Measurements from ENCODE around the gene DIPK1A. TPM values are rescaled to one million over a fixed set of nuclear protein-coding genes. Genes with fewer than 3 reads are reported as not detected.
A peak's percentile ranks its signal among the peaks of the same experiment; 100 is the strongest.

Gene DIPK1A
- total RNA-seq, 1 experiment from 2014 or later = 2.3 TPM

DNA sequence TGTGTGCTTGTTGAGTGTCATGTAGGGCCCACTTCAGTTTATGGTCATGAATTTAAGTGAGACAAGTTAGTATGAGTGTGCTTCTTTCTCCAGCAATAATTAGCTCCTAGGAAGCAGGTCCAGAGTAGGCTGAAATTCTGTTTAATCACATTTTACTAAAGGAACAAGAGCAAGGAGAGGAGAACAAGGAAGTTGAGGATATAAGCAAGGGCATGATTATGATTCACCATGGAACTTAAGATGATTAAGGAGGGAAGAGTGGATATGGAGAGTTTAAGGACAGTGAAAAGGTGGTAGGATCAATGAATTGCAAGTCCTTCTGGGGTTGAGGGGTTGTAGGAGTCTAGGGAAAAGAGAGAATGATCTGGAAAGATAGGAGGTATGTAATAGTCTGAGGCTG, 3.1 kb upstream of the DIPK1A start:
- H3K27me3 Mint-ChIP-seq (ENCODE audit: insufficient read depth, unreplicated experiment) = no peaks in the 10 kb centered on the region
- TF ChIP-seq CTCF (IDR thresholded peaks at IDR 0.05; ENCODE audit: insufficient read depth in 1 of 2, low read depth in 1 of 2, low read length in 1 of 2, severe bottlenecking in 1 of 2, unreplicated experiment in 1 of 2) = no peak
- ChIA-PET POLR2A (no interaction called here), CTCF (no interaction called here)
- H3K9me3 Mint-ChIP-seq (ENCODE audit: unreplicated experiment) = no peaks in the 10 kb centered on the region
- no peak for DNase-seq
- BruUV-seq (replicated peaks) = no TSS peak
- H3K4me1 Mint-ChIP-seq (ENCODE audit: low read depth, unreplicated experiment) = peaks cover 8% of the 10 kb centered on the region
- Histone ChIP-seq H3K4me3 (ENCODE audit: low read depth, low read length) (no peak overlapping the region), H3K36me3 (ENCODE audit: control insufficient read depth, insufficient read depth, low read length) (no peaks in the 10 kb centered on the region), H3K4me1 (peaks cover 14% of the 10 kb centered on the region), H3K9me3 (no peaks in the 10 kb centered on the region), H3K27me3 (replicated peaks; ENCODE audit: control insufficient read depth, insufficient read depth, low read length) (no peaks in the 10 kb centered on the region)
- peaks cover 7% of the 10 kb centered on the region for H3K36me3 Mint-ChIP-seq (ENCODE audit: insufficient read depth, unreplicated experiment)
- H3K4me3 Mint-ChIP-seq (ENCODE audit: unreplicated experiment) = no peak overlapping the region
- intact Hi-C loops (cut with micrococcal nuclease; ENCODE audit: unreplicated experiment) = no loop called here
- H3K27ac Mint-ChIP-seq (ENCODE audit: unreplicated experiment) = no peak overlapping the region

DNA sequence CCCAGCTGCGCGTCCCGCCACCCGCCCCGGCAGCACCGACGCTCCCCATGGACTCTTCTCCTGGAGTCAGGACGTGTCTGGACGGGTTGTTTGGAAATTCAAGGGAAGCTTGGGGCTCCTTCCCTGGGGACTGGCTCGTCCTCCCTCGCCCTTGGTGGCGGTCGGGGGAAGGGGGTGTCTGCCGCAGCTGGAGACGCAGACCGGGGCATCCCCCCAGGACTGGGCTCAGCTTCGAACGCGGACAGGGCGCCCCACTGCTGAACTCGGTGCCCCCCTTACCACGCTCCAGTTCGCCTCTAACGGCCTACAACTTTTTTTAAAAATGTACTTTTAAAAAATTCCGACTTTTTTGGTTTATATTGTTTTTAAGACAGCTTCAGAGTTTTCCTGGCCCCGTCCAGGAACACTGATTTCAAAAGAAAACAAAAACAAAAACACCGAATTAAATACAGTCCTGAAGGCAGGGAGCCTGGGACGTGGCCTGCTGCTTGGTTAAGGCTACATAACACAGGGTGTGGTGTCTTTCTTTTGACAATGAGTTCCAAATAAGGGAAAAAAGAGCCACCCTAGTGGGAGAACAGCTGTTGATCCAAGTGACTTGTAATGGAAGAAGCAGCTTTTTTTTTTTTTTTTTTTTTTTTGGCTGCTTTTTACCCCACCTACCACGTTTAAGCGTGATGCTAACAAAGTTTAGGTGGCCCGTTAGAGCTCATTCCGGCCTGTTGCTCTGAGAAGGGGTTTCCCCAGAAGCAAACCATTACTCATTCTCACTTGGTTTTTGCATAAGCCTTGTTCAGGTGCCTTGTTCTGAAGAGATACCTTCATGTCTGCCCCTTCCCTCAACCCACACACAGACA, 862 bp upstream of the DIPK1A start:
- CTCF ChIA-PET = interaction anchor here (0.7 to 2.5 kb wide), 5 partner anchors 11 to 103 kb away, joined by 4 to 14 read pairs (median 5); no protein-coding TSS in a partner anchor
- intact Hi-C loops (cut with micrococcal nuclease; ENCODE audit: unreplicated experiment) = loop anchor here (1.0 kb wide), 1 partner anchor 29 kb away; no protein-coding TSS in a partner anchor
- Histone ChIP-seq H3K9me3 (no peaks in the 10 kb centered on the region), H3K4me3 (ENCODE audit: low read depth, low read length) (peak overlapping the region; percentile 78), H3K27me3 (replicated peaks; ENCODE audit: control insufficient read depth, insufficient read depth, low read length) (no peaks in the 10 kb centered on the region), H3K36me3 (ENCODE audit: control insufficient read depth, insufficient read depth, low read length) (no peaks in the 10 kb centered on the region), H3K4me1 (peaks cover 25% of the 10 kb centered on the region)
- Mint-ChIP-seq H3K27me3 (ENCODE audit: insufficient read depth, unreplicated experiment) (no peaks in the 10 kb centered on the region), H3K4me3 (ENCODE audit: unreplicated experiment) (peak overlapping the region; percentile 71), H3K36me3 (ENCODE audit: insufficient read depth, unreplicated experiment) (peaks cover 7% of the 10 kb centered on the region), H3K9me3 (ENCODE audit: unreplicated experiment) (no peaks in the 10 kb centered on the region), H3K27ac (ENCODE audit: unreplicated experiment) (no peak overlapping the region), H3K4me1 (ENCODE audit: low read depth, unreplicated experiment) (peaks cover 12% of the 10 kb centered on the region)
- POLR2A ChIA-PET = interaction anchor here (0.5 kb wide), 1 partner anchor 885 kb away, joined by 4 read pairs; no protein-coding TSS in a partner anchor
- DNase-seq = peak in 1 of 2 experiments; percentile 7
- BruUV-seq (replicated peaks) = no TSS peak
- no peak for TF ChIP-seq CTCF (IDR thresholded peaks at IDR 0.05; ENCODE audit: insufficient read depth in 1 of 2, low read depth in 1 of 2, low read length in 1 of 2, severe bottlenecking in 1 of 2, unreplicated experiment in 1 of 2)

GRCh38 chr1:92960395-92961130, 699 bp downstream of the DIPK1A start:
- Mint-ChIP-seq H3K9me3 (ENCODE audit: unreplicated experiment) (no peaks in the 10 kb centered on the region), H3K4me3 (ENCODE audit: unreplicated experiment) (peak overlapping the region; percentile 81), H3K27ac (ENCODE audit: unreplicated experiment) (peak overlapping the region; percentile 78), H3K36me3 (ENCODE audit: insufficient read depth, unreplicated experiment) (peaks cover 7% of the 10 kb centered on the region), H3K27me3 (ENCODE audit: insufficient read depth, unreplicated experiment) (no peaks in the 10 kb centered on the region), H3K4me1 (ENCODE audit: low read depth, unreplicated experiment) (peaks cover 18% of the 10 kb centered on the region)
- H3K9me3 ChIP-seq = no peaks in the 10 kb centered on the region
- ChIA-PET POLR2A (interaction anchor here (0.5 kb wide), 1 partner anchor 116 kb away, joined by 5 read pairs; no protein-coding TSS in a partner anchor), CTCF (interaction anchor here (0.6 to 2.5 kb wide), 6 partner anchors 11 to 104 kb away, joined by 3 to 14 read pairs (median 3); no protein-coding TSS in a partner anchor)
- H3K4me3 ChIP-seq (ENCODE audit: low read depth, low read length) = peak overlapping the region; percentile 78
- TF ChIP-seq CTCF (IDR thresholded peaks at IDR 0.05; ENCODE audit: insufficient read depth in 1 of 2, low read depth in 1 of 2, low read length in 1 of 2, severe bottlenecking in 1 of 2, unreplicated experiment in 1 of 2) = peak; percentile 58 to 64
- intact Hi-C loops (cut with micrococcal nuclease; ENCODE audit: unreplicated experiment) = loop anchor here (1.0 kb wide), 3 partner anchors 27 to 101 kb away; no protein-coding TSS in a partner anchor
- BruUV-seq (replicated peaks) = TSS peak; percentile 34
- no peaks in the 10 kb centered on the region for H3K27me3 ChIP-seq (replicated peaks; ENCODE audit: control insufficient read depth, insufficient read depth, low read length)
- H3K4me1 ChIP-seq = peaks cover 28% of the 10 kb centered on the region
- DNase-seq = peak; percentile 62 to 63
- no peaks in the 10 kb centered on the region for H3K36me3 ChIP-seq (ENCODE audit: control insufficient read depth, insufficient read depth, low read length)
